HEK293 (cell line): Measurements from ENCODE around the gene ZNF146.
"Not testable (repeated sequence)": the region's sequence is repeated elsewhere in the genome, so short reads cannot be mapped to it uniquely, and the experiment has no call there.

Experiments
- CTCF ChIA-PET: fragments of 350-600 bp; formaldehyde crosslinking; extraction: SDS; loops from one replicate; lab custom pipeline; 2021; ENCODE audit warnings: antibody characterized with exemption; lab: Yijun Ruan, JAX
- POLR2A ChIA-PET: fragments of 300-600 bp; formaldehyde crosslinking; extraction: SDS; loops from one replicate; lab custom pipeline; 2020; ENCODE audit warnings: antibody characterized with exemption, inconsistent platforms; lab: Yijun Ruan, JAX
- H3K27ac ChIP-seq: fragments of 200-500 bp; sonication (Bioruptor generic); 2 replicates; pipeline ENCODE4 v1.5.1; 2014; ENCODE audit warnings: low read depth, low read length, control low read depth, inconsistent platforms; ENCODE audit errors: extremely low read depth
- H3K36me3 ChIP-seq, 2 experiments: fragments of 200-500 bp in 1 of 2; sonication (Bioruptor generic) in 1 of 2; 1 replicate in 1 of 2; 2 replicates in 1 of 2; pipeline ENCODE4 v1.5.1; 2014 to 2017; ENCODE audit warnings: inconsistent platforms in 2 of 2, low read length in 2 of 2; ENCODE audit not compliant: control insufficient read depth in 2 of 2, insufficient read depth in 1 of 2
- H3K4me1 ChIP-seq: fragments of 200-500 bp; sonication (Bioruptor generic); 2 replicates; pipeline ENCODE4 v1.5.1; 2014; ENCODE audit warnings: mild to moderate bottlenecking, low read length, inconsistent platforms; ENCODE audit not compliant: control insufficient read depth, insufficient read depth
- H3K4me3 ChIP-seq: 2 replicates; pipeline ENCODE4 v1.5.1; 2011; ENCODE audit warnings: low read depth, mild to moderate bottlenecking, control low read depth, low read length, moderate library complexity
- H3K9me3 ChIP-seq: fragments of 200-500 bp; sonication (Bioruptor generic); 2 replicates; pipeline ENCODE4 v1.5.1; 2014; ENCODE audit warnings: low read depth, low read length, inconsistent platforms; ENCODE audit not compliant: control insufficient read depth, insufficient read depth
- GLIS1 ChIP-seq: fragments of 450-650 bp; formaldehyde crosslinking; IDR thresholded peaks from 2 replicates; pipeline ENCODE4 v1.5.1; 2016; ENCODE audit warnings: missing biosample characterization, missing genetic modification characterization
- KLF16 ChIP-seq: fragments of 450-650 bp; formaldehyde crosslinking; IDR thresholded peaks from 2 replicates; pipeline ENCODE4 v1.5.1; 2017; ENCODE audit warnings: missing biosample characterization, missing genetic modification characterization
- SETDB1 ChIP-seq: IDR thresholded peaks from one replicate; pipeline ENCODE4 v1.6.1; 2017; ENCODE audit warnings: mild to moderate bottlenecking, low read length, moderate library complexity, mixed read lengths; ENCODE audit not compliant: insufficient read length
- YY1 ChIP-seq: fragments of 450-650 bp; formaldehyde crosslinking; IDR thresholded peaks from 2 replicates; pipeline ENCODE4 v1.5.1; 2018; ENCODE audit warnings: missing biosample characterization, missing genetic modification characterization
- ZBTB21 ChIP-seq: fragments of 450-650 bp; formaldehyde crosslinking; IDR thresholded peaks from 2 replicates; pipeline ENCODE4 v1.5.1; 2017; ENCODE audit warnings: missing biosample characterization, missing genetic modification characterization
- ZBTB8A ChIP-seq: fragments of 450-650 bp; formaldehyde crosslinking; IDR thresholded peaks from 2 replicates; pipeline ENCODE4 v1.5.1; 2016; ENCODE audit warnings: missing biosample characterization, missing genetic modification characterization
- ZNF184 ChIP-seq: fragments of 450-650 bp; IDR thresholded peaks from 2 replicates; pipeline ENCODE4 v1.5.1; 2018; ENCODE audit warnings: missing biosample characterization, mild to moderate bottlenecking, missing genetic modification characterization
- ZNF274 ChIP-seq, 2 experiments: fragments of 200-500 bp in 1 of 2; fragments of 450-650 bp in 1 of 2; sonication (Bioruptor generic) in 1 of 2; formaldehyde crosslinking in 1 of 2; IDR thresholded peaks; 2 replicates each; pipeline versions ENCODE4 v1.5.1 to v1.6.1; 2014 to 2016; ENCODE audit warnings: borderline replicate concordance in 1 of 2, inconsistent platforms in 1 of 2, low read length in 1 of 2, missing biosample characterization in 1 of 2, missing genetic modification characterization in 1 of 2
- ZNF280C ChIP-seq: fragments of 450-650 bp; formaldehyde crosslinking; IDR thresholded peaks from 2 replicates; pipeline ENCODE4 v1.5.1; 2016; ENCODE audit warnings: missing biosample characterization, missing genetic modification characterization
- ZNF311 ChIP-seq: fragments of 450-650 bp; formaldehyde crosslinking; IDR thresholded peaks from 2 replicates; pipeline ENCODE4 v1.5.1; 2017; ENCODE audit warnings: missing biosample characterization, missing genetic modification characterization, borderline replicate concordance
- ZNF548 ChIP-seq: fragments of 450-650 bp; formaldehyde crosslinking; IDR thresholded peaks from 2 replicates; pipeline ENCODE4 v1.5.1; 2016; ENCODE audit warnings: missing biosample characterization, missing genetic modification characterization
- ZNF549 ChIP-seq: fragments of 450-650 bp; IDR thresholded peaks from 2 replicates; pipeline ENCODE4 v1.5.1; 2018; ENCODE audit warnings: missing biosample characterization, missing genetic modification characterization, mild to moderate bottlenecking, inconsistent platforms, moderate library complexity
- ZNF560 ChIP-seq: fragments of 450-650 bp; formaldehyde crosslinking; IDR thresholded peaks from 2 replicates; pipeline ENCODE4 v1.5.1; 2017; ENCODE audit warnings: missing biosample characterization, missing genetic modification characterization, borderline replicate concordance
- ZNF585B ChIP-seq: fragments of 450-650 bp; formaldehyde crosslinking; IDR thresholded peaks from 2 replicates; pipeline ENCODE4 v1.5.1; 2016; ENCODE audit warnings: missing biosample characterization, missing genetic modification characterization
- ZNF792 ChIP-seq: fragments of 450-650 bp; formaldehyde crosslinking; IDR thresholded peaks from 2 replicates; pipeline ENCODE4 v1.5.1; 2016; ENCODE audit warnings: missing biosample characterization, missing genetic modification characterization
- TF ChIP-seq, protein P1 (sequence below): fragments of 450-650 bp; formaldehyde crosslinking; IDR thresholded peaks from 2 replicates; pipeline ENCODE4 v1.5.1; 2016; ENCODE audit warnings: missing biosample characterization, missing genetic modification characterization
- TF ChIP-seq, protein P2 (sequence below): IDR thresholded peaks from 2 replicates; pipeline ENCODE4 v1.6.1; 2011; ENCODE audit warnings: mild to moderate bottlenecking, low read depth, low read length, borderline replicate concordance
- TF ChIP-seq, protein P3 (sequence below): fragments of 450-650 bp; formaldehyde crosslinking; IDR thresholded peaks from 2 replicates; pipeline ENCODE4 v1.5.1; 2016; ENCODE audit warnings: missing biosample characterization, missing genetic modification characterization
- TF ChIP-seq, protein P4 (sequence below): fragments of 450-650 bp; formaldehyde crosslinking; IDR thresholded peaks from 2 replicates; pipeline ENCODE4 v1.5.1; 2016; ENCODE audit warnings: missing biosample characterization, missing genetic modification characterization, low read depth

ZNF146 gene

GRCh38 chr19:36225219-36225892 lies 10.4 kb downstream of the ZNF146 start:
- H3K27ac ChIP-seq = no peak overlapping the region
- H3K36me3 ChIP-seq = peaks cover 92 to 100% of the 10 kb centered on the region in 2 experiments
- TF ChIP-seq ZNF548 (no peak), GLIS1 (tag by site-specific recombination) (no peak), ZNF792 (tag by site-specific recombination) (no peak), ZNF280C (tag by site-specific recombination) (0 out of 2 replicates have a peak, but pooled peaks have one; percentile 22), ZBTB21 (tag by site-specific recombination) (0 out of 2 replicates have a peak, but pooled peaks have one; percentile 5), ZBTB8A (tag by site-specific recombination) (no peak), KLF16 (tag by site-specific recombination) (peak; percentile 39; the same call in 1 of the 2 replicates), ZNF560 (peak; percentile 25; the same call in 1 of the 2 replicates)
- TF ChIP-seq, protein P1, sequence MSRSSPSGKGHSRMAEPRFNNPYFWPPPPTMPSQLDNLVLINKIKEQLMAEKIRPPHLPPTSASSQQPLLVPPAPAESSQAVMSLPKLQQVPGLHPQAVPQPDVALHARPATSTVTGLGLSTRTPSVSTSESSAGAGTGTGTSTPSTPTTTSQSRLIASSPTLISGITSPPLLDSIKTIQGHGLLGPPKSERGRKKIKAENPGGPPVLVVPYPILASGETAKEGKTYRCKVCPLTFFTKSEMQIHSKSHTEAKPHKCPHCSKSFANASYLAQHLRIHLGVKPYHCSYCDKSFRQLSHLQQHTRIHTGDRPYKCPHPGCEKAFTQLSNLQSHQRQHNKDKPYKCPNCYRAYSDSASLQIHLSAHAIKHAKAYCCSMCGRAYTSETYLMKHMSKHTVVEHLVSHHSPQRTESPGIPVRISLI (tag by site-specific recombination) = peak; percentile 92
- ChIA-PET POLR2A (interaction anchor here (3.7 kb wide), 1 partner anchor 11 kb away, joined by 18 read pairs; the partner anchor contains the start of genes ZNF146 and ZNF565), CTCF (interaction anchor here (0.6 to 0.9 kb wide), 3 partner anchors 97 to 174 kb away, joined by 3 to 4 read pairs (median 4); no protein-coding TSS in a partner anchor)
- H3K9me3 ChIP-seq = peaks cover 32% of the 10 kb centered on the region
- no peak overlapping the region for H3K4me3 ChIP-seq
- H3K4me1 ChIP-seq = peaks cover 17% of the 10 kb centered on the region

- Histone ChIP-seq H3K36me3 (peaks cover 97 to 99% of the 10 kb centered on the region in 2 experiments), H3K9me3 (peaks cover 53% of the 10 kb centered on the region)
- H3K27ac ChIP-seq, POLR2A ChIA-PET, H3K4me1 ChIP-seq, H3K4me3 ChIP-seq: not testable (repeated sequence)
- CTCF ChIA-PET = interaction anchor here (0.6 kb wide), 1 partner anchor 9 kb away, joined by 3 read pairs; no protein-coding TSS in a partner anchor
These were observed 18.7 kb downstream of the ZNF146 start for GRCh38 chr19:36233626-36234025.

GRCh38 chr19:36236304-36236945 lies 21.5 kb downstream of the ZNF146 start:
- Histone ChIP-seq H3K9me3 (peaks cover 57% of the 10 kb centered on the region), H3K36me3 (peaks cover 78 to 96% of the 10 kb centered on the region in 2 experiments), H3K4me1 (no peaks in the 10 kb centered on the region), H3K27ac (no peak overlapping the region), H3K4me3 (no peak overlapping the region)
- POLR2A ChIA-PET = interaction anchor here (1.4 kb wide), 1 partner anchor 22 kb away, joined by 4 read pairs; the partner anchor contains the start of genes ZNF146 and ZNF565
- CTCF ChIA-PET = interaction anchor here (0.8 kb wide), 1 partner anchor 1146 kb away, joined by 5 read pairs; no protein-coding TSS in a partner anchor
- TF ChIP-seq YY1 (tag by site-specific recombination) (no peak), ZNF311 (tag by site-specific recombination) (no peak), SETDB1 (peak; percentile 89), ZNF549 (no peak), ZNF585B (tag by site-specific recombination) (no peak), ZNF274 (IDR thresholded peaks at IDR 0.05; ENCODE audit: low read length) (no peak; the same call in 1 of the 2 replicates), ZNF274 (tag by site-specific recombination; IDR thresholded peaks at IDR 0.05; ENCODE audit: borderline replicate concordance) (no peak), ZNF792 (tag by site-specific recombination) (no peak), ZNF184 (tag by site-specific recombination) (0 out of 2 replicates have a peak, but pooled peaks have one; percentile 4)
- TF ChIP-seq, protein P2, sequence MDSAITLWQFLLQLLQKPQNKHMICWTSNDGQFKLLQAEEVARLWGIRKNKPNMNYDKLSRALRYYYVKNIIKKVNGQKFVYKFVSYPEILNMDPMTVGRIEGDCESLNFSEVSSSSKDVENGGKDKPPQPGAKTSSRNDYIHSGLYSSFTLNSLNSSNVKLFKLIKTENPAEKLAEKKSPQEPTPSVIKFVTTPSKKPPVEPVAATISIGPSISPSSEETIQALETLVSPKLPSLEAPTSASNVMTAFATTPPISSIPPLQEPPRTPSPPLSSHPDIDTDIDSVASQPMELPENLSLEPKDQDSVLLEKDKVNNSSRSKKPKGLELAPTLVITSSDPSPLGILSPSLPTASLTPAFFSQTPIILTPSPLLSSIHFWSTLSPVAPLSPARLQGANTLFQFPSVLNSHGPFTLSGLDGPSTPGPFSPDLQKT = no peak
- TF ChIP-seq, protein P3, sequence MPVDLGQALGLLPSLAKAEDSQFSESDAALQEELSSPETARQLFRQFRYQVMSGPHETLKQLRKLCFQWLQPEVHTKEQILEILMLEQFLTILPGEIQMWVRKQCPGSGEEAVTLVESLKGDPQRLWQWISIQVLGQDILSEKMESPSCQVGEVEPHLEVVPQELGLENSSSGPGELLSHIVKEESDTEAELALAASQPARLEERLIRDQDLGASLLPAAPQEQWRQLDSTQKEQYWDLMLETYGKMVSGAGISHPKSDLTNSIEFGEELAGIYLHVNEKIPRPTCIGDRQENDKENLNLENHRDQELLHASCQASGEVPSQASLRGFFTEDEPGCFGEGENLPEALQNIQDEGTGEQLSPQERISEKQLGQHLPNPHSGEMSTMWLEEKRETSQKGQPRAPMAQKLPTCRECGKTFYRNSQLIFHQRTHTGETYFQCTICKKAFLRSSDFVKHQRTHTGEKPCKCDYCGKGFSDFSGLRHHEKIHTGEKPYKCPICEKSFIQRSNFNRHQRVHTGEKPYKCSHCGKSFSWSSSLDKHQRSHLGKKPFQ (tag by site-specific recombination) = no peak
- TF ChIP-seq, protein P4, sequence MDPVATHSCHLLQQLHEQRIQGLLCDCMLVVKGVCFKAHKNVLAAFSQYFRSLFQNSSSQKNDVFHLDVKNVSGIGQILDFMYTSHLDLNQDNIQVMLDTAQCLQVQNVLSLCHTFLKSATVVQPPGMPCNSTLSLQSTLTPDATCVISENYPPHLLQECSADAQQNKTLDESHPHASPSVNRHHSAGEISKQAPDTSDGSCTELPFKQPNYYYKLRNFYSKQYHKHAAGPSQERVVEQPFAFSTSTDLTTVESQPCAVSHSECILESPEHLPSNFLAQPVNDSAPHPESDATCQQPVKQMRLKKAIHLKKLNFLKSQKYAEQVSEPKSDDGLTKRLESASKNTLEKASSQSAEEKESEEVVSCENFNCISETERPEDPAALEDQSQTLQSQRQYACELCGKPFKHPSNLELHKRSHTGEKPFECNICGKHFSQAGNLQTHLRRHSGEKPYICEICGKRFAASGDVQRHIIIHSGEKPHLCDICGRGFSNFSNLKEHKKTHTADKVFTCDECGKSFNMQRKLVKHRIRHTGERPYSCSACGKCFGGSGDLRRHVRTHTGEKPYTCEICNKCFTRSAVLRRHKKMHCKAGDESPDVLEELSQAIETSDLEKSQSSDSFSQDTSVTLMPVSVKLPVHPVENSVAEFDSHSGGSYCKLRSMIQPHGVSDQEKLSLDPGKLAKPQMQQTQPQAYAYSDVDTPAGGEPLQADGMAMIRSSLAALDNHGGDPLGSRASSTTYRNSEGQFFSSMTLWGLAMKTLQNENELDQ (tag by site-specific recombination) = no peak
